NB4 (cell line): ENCODE measurements around the gene ZNF480.

Experiments used
- CTCF ChIP-seq: IDR thresholded peaks from one replicate; pipeline ENCODE4 v1.5.1; 2012; ENCODE audit warnings: low read depth, low read length
- MAX ChIP-seq: IDR thresholded peaks from 2 replicates; pipeline ENCODE4 v1.6.1; 2011; ENCODE audit warnings: low read depth, low read length
- MYC ChIP-seq: IDR thresholded peaks from 2 replicates; pipeline ENCODE4 v1.6.1; 2011; ENCODE audit warnings: low read depth, low read length
- POLR2A ChIP-seq: IDR thresholded peaks from 2 replicates; pipeline ENCODE4 v1.6.1; 2011; ENCODE audit warnings: mild to moderate bottlenecking; ENCODE audit not compliant: insufficient read length; ENCODE audit errors: extremely low read depth

- TF ChIP-seq POLR2A (no peak), CTCF (no peak), MAX (no peak), MYC (no peak)
Measured at GRCh38 chr19:52275988-52276387, 21.0 kb upstream of the ZNF480 start.
